Astrocyte (in vitro differentiated cells and primary cell): Measurements from ENCODE around the gene SLX4. TPM values are rescaled to one million over a fixed set of nuclear protein-coding genes. Genes with fewer than 3 reads are reported as not detected.

ENCODE experiments used
- DNase-seq: peaks from one replicate; pipeline ENCODE4 v3.0.0-alpha.2; 2010; ENCODE audit warnings: low read depth
- FAIRE-seq: peaks from 2 replicates; lab custom pipeline; 2011; peaks lifted over from hg19 to GRCh38; lab: Jason Lieb, UNC
- H2AFZ ChIP-seq: 2 replicates; pipeline ENCODE4 v1.6.0; 2012; ENCODE audit warnings: low read depth, low read length, inconsistent platforms
- H3K27ac ChIP-seq: 2 replicates; pipeline ENCODE4 v1.5.1; 2011; ENCODE audit warnings: low read depth, low read length, inconsistent platforms
- H3K27me3 ChIP-seq: 2 replicates; pipeline ENCODE4 v1.6.0; 2011; ENCODE audit warnings: low read length, inconsistent platforms; ENCODE audit not compliant: insufficient read depth
- H3K36me3 ChIP-seq: 2 replicates; pipeline ENCODE4 v1.5.1; 2011; ENCODE audit warnings: low read length, inconsistent platforms; ENCODE audit not compliant: insufficient read depth
- H3K4me1 ChIP-seq: 2 replicates; pipeline ENCODE4 v1.5.1; 2011; ENCODE audit warnings: low read length, inconsistent platforms; ENCODE audit not compliant: insufficient read depth
- H3K4me2 ChIP-seq: 2 replicates; pipeline ENCODE4 v1.6.0; 2012; ENCODE audit warnings: low read length, inconsistent platforms
- H3K4me3 ChIP-seq: 2 replicates; pipeline ENCODE4 v1.5.1; 2011; ENCODE audit warnings: low read depth, mild to moderate bottlenecking, low read length, inconsistent platforms; ENCODE audit not compliant: insufficient read depth
- H3K79me2 ChIP-seq: 2 replicates; pipeline ENCODE4 v1.6.0; 2012; ENCODE audit warnings: mild to moderate bottlenecking, low read length, inconsistent platforms; ENCODE audit not compliant: insufficient read depth
- H3K9ac ChIP-seq: 2 replicates; pipeline ENCODE4 v1.6.0; 2012; ENCODE audit warnings: mild to moderate bottlenecking, low read length, inconsistent platforms
- H3K9me3 ChIP-seq: 2 replicates; pipeline ENCODE4 v1.5.1; 2012; ENCODE audit warnings: low read depth, mild to moderate bottlenecking, low read length, inconsistent platforms; ENCODE audit not compliant: insufficient read depth
- H4K20me1 ChIP-seq: 2 replicates; pipeline ENCODE4 v1.6.0; 2012; ENCODE audit warnings: low read length, inconsistent platforms; ENCODE audit not compliant: insufficient read depth
- H3K27ac Mint-ChIP-seq: one replicate; pipeline ENCODE4 v1.8.0; 2021; ENCODE audit warnings: mild to moderate bottlenecking, mixed read lengths; ENCODE audit not compliant: unreplicated experiment
- H3K27me3 Mint-ChIP-seq: one replicate; pipeline ENCODE4 v1.8.0; 2021; ENCODE audit warnings: low read depth, mixed read lengths; ENCODE audit not compliant: unreplicated experiment
- H3K36me3 Mint-ChIP-seq: one replicate; pipeline ENCODE4 v1.8.0; 2021; ENCODE audit warnings: low read depth, mixed read lengths; ENCODE audit not compliant: unreplicated experiment
- H3K4me1 Mint-ChIP-seq: one replicate; pipeline ENCODE4 v1.8.0; 2021; ENCODE audit warnings: low read depth, mixed read lengths; ENCODE audit not compliant: unreplicated experiment
- H3K4me3 Mint-ChIP-seq: one replicate; pipeline ENCODE4 v1.8.0; 2021; ENCODE audit warnings: mild to moderate bottlenecking, moderate library complexity, mixed read lengths; ENCODE audit not compliant: unreplicated experiment
- H3K9me3 Mint-ChIP-seq: one replicate; pipeline ENCODE4 v1.8.0; 2021; ENCODE audit warnings: mild to moderate bottlenecking, mixed read lengths; ENCODE audit not compliant: unreplicated experiment
- CTCF ChIP-seq: IDR thresholded peaks from 2 replicates; pipeline ENCODE4 v1.5.1; 2011; ENCODE audit warnings: low read depth, mild to moderate bottlenecking, inconsistent platforms, low read length, moderate library complexity; ENCODE audit not compliant: insufficient read depth
- EZH2 ChIP-seq: IDR thresholded peaks from 2 replicates; pipeline ENCODE4 v1.6.1; 2012; ENCODE audit warnings: mild to moderate bottlenecking, low read length, inconsistent platforms; ENCODE audit not compliant: insufficient read depth
- total RNA-seq: library from RNA; stranded (reverse); gene quantifications from 2 replicates; pipeline ENCODE4 v1.2.1, GENCODE V29; 2021

Gene SLX4
- total RNA-seq, 1 donor from 2014 or later: 7.8 TPM

DNA sequence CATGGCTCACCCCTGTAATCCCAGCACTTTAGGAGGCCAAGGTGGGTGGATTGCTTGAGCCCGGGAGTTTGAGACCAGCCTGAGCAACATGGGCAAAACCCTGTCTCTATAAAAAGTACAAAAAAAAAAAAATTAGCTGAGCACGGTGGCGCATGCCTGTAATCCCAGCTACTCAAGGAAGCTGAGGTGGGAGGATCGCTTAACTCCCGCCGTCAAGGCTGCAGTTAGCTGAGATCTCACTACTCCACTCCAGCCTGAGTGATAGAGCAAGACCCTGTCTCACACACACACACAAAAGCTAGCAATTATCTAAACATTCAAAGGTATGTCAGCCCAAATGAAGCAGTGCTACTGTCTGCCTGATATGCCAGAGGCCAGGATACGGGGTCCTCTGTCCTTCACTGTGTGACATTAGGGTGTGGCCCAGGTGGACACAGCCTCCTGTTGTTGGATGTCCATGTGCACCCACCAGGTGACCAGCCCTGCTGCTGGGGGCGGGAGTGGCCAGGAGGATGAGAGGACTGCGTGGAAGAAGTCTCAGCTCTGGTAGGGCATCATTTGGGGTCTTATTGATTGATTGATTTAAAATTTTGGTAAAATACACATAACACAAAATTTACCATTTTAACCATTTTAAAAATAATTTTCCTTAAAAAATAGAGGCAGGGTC, 38.1 kb downstream of the SLX4 start:
- Histone ChIP-seq H3K27ac (no peak overlapping the region), H3K9me3 (peaks cover 5% of the 10 kb centered on the region), H4K20me1 (no peaks in the 10 kb centered on the region), H3K27me3 (no peaks in the 10 kb centered on the region), H3K36me3 (no peaks in the 10 kb centered on the region), H2AFZ (no peak overlapping the region), H3K79me2 (no peaks in the 10 kb centered on the region), H3K4me2 (no peak overlapping the region), H3K4me3 (no peak overlapping the region), H3K9ac (no peak overlapping the region), H3K4me1 (no peaks in the 10 kb centered on the region)
- TF ChIP-seq CTCF: no peak
- no peak for TF ChIP-seq EZH2
- Mint-ChIP-seq H3K27ac (no peak overlapping the region), H3K4me3 (no peak overlapping the region), H3K9me3 (peaks cover 10% of the 10 kb centered on the region), H3K27me3 (no peaks in the 10 kb centered on the region), H3K36me3 (peaks cover 4% of the 10 kb centered on the region), H3K4me1 (peaks cover 4% of the 10 kb centered on the region)
- DNase-seq (no peak), FAIRE-seq (no peak)

GRCh38 chr16:3570420-3571062, 40.9 kb downstream of the SLX4 start:
- peaks cover 2% of the 10 kb centered on the region for H3K36me3 Mint-ChIP-seq

More at GRCh38 chr16:3570420-3571062, 40.9 kb downstream of the SLX4 start:
- no peaks in the 10 kb centered on the region for H3K27me3 ChIP-seq
- H3K27ac Mint-ChIP-seq: no peak overlapping the region
- peaks cover 10% of the 10 kb centered on the region for H3K9me3 Mint-ChIP-seq
- no peak overlapping the region for H3K4me3 ChIP-seq
- no peak for FAIRE-seq
- no peaks in the 10 kb centered on the region for H3K36me3 ChIP-seq
- TF ChIP-seq CTCF (no peak), EZH2 (no peak)
- DNase-seq: no peak
- no peak overlapping the region for H3K27ac ChIP-seq
- H2AFZ ChIP-seq: no peak overlapping the region
- no peaks in the 10 kb centered on the region for H3K79me2 ChIP-seq
- no peak overlapping the region for H3K4me3 Mint-ChIP-seq
- peaks cover 5% of the 10 kb centered on the region for H3K9me3 ChIP-seq
- H3K27me3 Mint-ChIP-seq: no peaks in the 10 kb centered on the region
- H3K4me1 ChIP-seq: no peaks in the 10 kb centered on the region
- H3K4me2 ChIP-seq: no peak overlapping the region
- H3K4me1 Mint-ChIP-seq: peaks cover 4% of the 10 kb centered on the region
- no peaks in the 10 kb centered on the region for H4K20me1 ChIP-seq
- no peak overlapping the region for H3K9ac ChIP-seq
